HG02870 (cell line): ENCODE data around the gene C17orf100.

ENCODE experiments used
- ATAC-seq: cut with Tn5 transposase; IDR thresholded peaks from one replicate; pipeline ENCODE4 v1.9.1; 2021; ENCODE audit warnings: mild to moderate bottlenecking, moderate library complexity; ENCODE audit not compliant: unreplicated experiment

Gene C17orf100

DNA sequence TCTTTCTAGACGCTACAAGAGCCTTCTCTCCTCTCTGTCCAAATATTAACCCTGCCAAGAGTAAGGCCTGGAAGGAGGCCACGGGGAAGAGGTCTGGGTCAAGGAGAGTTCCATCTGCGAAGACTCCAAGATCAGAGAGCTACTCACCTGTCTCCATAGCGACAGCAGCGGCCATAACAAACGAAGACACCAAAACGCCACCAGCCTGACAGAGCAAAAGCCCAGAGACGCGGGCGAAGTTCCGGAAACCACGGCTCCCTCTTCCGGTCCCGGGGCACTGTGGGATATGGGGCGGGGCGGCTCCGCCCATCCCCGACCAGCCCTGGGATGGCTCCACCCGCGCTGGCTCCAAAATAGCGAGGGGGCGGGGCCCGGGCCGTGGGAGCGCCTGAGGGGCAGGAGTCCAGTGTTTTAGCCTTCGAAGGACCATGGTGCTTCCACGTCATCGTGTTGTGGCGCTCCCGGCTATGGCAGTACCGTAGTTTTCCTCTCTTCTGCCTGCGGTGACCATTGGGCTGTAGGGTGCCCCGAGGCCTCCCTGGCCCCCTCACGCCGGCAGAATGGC, at the start of gene C17orf100, which contains the start of gene MED31:
TSS of gene C17orf100 (plus strand) at position 409 of the 565 bp plus-strand sequence. CDS start at position 561, 152 bp downstream.
TSS of gene MED31 (minus strand) at position 252 of the 565 bp plus-strand sequence. CDS start at position 175, 77 bp downstream.
- ATAC-seq, result peak; percentile 86

DNA sequence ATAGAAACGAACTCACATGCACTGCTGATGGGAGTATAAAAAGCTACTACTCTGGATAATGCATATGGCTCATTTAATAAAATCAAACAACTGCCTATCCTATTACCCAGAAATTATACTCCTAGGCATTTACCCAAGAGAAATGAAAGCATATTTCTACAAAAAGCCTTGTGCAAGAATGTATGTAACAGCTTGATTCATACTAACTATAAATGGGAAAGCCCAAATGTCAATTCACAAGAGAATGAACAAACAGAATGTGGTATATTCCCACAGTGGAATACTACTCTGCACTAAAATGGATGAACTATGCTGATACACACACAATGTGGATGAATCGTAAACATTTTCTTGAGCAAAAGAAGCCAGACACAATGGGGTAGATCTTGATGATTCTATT, 49.4 kb upstream of the C17orf100 start:
- no peak for ATAC-seq

DNA sequence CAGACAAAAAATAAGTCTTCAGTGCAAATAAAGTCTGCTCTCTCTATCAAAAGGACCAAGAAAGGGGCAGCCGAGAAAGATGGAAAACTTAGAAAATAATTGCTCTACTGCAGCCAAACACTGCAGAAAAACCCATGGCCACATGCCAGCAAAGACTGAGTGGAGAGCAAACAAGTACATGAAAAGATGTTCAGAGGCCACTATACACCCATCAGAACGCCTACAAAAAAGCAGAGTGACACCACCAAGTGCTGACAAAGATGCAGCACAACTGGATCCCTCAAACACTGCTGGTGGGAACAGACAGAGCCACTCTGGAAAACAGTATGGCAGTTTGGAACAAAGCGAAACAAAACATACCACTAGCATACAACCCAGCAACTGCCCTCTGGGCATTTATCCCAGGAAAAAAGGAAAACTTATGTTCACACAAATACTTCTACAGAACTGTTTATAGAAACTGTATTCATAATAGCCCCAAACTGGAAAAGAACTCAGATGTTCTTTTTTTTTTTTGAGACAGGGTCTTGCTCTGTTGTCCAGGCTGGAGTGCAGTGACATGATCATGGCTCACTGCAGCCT, 47.7 kb upstream of the C17orf100 start:
- no peak for ATAC-seq

DNA sequence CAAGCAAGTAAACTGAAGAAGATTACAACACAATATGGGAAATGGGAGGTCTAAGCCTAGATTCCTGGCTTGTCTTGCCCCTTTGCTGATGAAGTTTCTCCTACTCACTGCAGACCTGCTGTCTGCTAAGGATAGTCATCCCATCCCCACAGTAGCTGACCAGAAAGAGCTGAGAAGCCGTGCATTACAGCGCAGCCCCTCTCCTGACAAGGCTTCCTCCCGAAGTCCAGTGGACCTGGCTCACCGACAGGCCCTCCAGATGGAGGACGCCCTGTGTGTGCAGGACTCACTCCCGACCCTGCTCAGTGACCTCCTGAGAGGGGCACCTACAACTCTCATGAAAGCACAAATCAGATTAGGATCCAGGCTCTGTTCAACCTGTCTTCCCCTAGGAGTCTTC, 46.4 kb upstream of the C17orf100 start:
- no peak for ATAC-seq

DNA sequence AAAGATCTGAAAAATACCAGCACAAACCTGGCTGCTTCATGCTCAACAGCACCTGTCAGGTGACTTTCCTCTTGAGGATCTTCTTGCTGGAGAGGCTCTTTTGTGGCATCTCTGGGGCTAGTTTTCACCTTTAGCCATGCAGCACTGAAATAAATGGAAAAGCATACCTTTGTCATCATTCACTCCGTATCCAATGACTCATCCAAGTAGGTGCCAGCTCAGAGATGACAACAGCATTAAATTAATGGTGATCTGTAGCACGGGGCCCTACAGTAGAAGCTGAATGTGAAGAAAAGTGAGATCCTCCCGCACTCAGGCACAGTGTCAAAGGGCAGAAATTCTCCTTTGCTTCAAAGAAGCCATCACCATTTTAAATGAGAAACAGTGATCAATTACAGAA, 43.2 kb upstream of the C17orf100 start:
- ATAC-seq, result no peak

DNA sequence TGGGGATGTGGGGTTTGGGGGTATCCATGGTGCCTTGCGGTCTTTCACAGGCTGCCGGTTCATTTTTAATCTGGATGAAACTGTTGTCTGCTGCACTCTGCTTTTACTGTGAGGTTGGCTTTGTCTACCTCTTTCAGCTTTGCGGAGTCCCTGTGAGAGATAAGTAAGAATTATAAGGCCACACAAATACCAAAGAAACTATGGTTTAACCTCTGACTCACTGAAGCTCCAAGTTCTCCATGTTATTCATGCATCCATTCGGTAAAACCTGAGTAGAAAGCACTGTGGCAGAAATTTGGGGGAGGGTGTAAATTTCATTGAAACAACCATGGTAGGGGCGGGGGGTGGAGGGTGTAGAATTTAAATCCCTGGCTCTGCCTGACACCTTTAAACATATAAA, 41.6 kb upstream of the C17orf100 start:
- ATAC-seq, result no peak

DNA sequence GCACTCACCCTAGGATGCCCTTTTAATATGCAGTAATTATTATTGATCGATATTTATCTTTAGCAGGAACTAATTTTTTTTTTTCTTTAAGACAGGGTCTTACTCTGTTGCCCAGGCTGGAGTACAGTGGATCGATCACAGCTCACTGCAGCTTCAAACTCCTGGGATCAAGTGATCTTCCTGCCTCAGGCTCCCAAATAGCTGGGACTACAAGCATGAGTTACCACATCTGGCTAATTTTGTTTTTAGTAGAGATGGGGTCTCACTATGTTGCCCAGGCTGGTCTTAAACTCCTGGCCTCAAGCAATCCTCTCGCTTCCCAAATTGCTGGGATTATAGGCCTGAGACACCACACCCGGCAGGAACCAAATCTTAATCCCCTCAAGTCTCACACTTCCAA, 40.3 kb upstream of the C17orf100 start:
- no peak for ATAC-seq

DNA sequence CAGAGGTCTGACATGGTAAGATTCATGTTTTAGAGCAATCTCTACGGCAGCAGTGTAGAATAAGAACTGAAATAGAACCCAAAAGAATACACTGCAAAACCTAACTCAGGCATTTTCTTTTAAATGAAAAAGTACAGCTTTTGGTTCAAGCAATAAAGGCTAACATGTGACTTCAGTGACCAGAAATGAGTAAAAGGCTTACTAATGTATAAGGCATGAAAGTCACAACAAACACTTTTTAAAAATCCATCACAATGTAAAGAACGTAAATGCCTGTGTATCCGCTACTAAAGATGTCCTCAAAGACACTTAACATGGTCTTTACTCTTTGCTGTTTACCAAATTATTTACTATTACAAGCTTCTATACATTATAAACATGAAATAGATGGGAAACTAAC, 27.6 kb upstream of the C17orf100 start:
- no peak for ATAC-seq

DNA sequence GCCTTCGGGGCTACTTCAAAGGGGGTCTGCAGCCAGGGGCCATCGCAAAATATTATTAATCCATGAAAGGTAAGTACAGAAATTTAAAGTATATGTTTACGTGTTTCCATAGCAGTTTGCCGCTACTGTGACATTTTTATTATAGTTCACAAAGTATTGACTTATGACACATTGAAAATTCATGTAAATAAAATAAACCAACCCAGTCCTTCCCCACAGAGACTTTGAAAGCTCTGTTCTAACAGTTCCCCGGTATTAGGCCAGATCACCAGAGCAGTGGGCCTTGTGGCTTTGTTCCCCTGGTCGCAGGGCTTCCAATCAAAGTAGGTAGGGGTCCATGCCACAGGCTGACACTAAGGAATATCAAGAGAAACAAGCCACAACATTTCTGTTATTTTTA, 24.9 kb upstream of the C17orf100 start:
- ATAC-seq, result no peak

DNA sequence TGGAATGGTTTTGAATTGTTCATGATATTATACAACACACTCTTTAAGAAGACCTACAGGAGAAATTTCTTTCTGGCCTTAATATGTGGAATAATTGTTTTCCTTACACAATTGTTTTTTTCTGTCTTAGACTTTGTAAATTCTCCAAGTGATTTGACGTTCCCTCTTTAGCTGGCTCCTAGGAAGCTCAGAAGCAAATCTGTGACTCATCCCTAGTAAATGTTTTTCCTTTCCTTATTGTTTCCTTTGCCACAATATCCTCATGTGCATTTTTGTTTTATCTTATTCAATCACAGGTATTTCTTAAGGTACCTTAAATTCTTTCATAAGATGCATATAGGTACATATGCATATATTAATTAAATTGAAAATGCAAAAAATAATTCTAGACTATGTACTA, 24.5 kb upstream of the C17orf100 start:
- ATAC-seq, result no peak

DNA sequence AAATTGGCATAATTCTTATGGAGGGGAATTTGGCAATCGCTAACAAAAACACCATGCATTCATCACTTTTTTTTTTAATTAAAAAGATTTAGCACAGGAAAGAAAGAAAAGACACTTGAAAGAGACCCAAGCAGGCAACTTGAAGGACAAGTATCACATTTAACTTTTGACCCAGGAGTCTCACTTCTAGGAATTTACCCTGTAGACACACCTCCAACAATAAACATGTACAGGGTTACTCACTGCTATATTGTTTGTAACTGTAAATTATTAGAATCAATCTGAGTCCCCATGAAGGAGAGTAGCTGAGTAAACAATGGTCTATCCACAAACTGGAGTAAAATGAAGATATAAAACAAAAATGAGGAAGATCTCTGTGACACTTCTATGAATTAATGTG, 21.2 kb upstream of the C17orf100 start:
- no peak for ATAC-seq

DNA sequence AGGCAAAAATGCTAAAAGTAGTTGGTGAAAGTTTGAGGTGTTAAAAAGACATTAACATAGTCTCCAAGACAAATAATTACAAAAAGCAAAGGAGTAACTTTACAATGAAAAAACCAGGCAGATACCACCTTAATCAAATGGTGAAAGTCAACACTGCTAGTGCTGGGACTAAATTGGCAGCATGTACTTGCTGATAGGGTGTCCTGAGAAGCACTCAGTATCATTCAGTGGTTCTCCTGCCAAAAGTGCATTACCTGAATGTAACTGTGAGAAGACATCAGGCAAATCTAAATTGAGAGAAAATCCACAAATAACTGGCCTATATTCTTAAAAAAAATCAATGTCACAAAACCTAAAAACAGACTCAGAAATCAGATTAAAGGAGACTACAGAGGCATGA, 19.0 kb upstream of the C17orf100 start:
- no peak for ATAC-seq

DNA sequence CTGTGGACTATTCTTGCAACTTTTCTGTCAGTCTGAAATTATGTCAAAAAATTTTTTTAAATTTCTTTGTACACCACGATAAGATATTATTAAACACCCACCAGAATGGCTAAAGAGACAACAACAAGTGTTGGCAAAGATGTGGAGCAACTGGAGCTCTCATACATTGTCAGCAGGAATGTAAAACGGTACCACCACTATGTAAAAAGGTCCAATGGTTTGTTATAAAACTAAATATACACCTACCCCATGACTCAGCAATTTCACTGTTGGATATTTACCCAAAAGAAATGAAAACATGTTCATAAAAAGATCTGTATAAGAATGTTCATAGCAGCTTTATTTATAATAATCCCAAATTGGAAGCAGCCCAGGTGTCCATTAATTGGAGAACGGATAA, 18.3 kb upstream of the C17orf100 start:
- ATAC-seq, result no peak

DNA sequence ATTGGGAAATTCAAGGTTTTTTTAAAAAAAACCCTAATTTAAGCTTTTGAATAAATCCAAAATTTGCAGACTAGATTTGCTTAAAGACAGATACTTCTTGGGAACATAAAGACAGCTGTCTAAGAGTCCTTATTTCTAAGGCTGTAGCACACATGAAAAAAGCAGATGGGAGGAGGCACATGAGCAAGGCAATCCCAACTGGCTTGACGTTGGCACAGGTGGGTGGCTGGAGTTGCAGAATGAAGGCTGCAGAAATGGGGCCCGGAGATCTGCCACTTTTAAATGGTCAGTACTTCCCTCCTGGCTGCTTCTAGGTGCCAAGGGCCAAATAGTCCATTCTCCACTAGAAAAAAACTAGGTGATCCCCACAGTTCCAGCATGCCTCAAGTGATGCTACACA, 15.5 kb upstream of the C17orf100 start:
- ATAC-seq, result no peak

DNA sequence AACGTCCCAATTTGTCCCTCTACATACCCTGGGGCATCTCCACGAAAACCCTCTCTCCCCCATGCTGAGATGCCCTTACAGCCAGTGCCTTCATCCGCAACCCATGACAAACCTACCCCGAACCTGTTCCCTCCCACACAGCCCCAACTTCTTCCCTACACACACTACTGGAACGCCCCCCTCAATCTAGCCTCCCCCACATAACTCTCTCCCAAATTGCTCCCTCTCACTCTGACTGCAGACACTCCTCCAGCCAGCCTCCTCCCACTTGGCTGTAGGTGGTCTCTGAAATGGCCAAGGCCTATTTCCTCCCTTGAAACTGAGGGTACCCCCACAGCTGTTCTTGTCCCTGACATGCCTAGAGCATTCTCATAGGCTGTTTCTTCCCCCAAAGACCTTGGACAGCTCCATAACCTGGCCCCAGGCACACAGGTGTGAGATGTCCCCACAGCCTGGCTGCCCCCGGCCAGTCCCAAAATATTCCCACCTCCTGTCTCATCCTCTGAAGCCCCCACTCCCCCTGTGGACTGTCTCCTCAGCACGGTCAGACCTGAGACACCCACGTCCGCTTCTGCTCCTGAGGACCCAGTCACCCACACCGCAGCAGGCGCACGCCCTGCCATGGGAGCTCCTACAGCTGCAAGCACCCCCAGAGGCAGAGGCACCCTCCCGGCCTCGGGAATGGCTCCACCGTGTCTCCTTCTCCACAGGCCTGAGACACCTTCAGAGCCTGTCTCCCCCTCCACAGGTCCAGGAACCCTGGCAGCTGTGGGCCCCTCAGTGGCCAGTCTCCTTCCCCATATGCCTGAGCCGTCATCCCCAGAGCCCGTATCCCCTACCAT, 14.7 kb upstream of the C17orf100 start:
- no peak for ATAC-seq

DNA sequence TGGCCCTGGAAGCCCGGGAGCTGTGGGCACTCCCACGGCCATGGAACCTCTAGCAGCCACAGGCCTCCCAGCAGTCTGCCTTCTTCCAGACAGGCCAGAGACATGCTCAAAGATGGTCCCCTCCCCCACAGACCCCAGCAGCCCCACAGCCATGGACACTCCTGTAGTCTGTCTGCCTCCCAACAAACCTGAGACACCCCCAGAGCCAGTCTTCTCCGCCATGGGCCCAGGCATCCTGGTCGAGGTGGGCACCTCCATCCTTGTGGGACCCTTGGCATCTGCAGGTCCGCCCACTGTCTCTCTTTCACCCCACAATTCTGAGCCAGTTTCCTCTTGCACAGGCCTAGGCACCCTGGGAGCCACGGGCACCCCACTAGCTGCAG, 14.1 kb upstream of the C17orf100 start:
- no peak for ATAC-seq

DNA sequence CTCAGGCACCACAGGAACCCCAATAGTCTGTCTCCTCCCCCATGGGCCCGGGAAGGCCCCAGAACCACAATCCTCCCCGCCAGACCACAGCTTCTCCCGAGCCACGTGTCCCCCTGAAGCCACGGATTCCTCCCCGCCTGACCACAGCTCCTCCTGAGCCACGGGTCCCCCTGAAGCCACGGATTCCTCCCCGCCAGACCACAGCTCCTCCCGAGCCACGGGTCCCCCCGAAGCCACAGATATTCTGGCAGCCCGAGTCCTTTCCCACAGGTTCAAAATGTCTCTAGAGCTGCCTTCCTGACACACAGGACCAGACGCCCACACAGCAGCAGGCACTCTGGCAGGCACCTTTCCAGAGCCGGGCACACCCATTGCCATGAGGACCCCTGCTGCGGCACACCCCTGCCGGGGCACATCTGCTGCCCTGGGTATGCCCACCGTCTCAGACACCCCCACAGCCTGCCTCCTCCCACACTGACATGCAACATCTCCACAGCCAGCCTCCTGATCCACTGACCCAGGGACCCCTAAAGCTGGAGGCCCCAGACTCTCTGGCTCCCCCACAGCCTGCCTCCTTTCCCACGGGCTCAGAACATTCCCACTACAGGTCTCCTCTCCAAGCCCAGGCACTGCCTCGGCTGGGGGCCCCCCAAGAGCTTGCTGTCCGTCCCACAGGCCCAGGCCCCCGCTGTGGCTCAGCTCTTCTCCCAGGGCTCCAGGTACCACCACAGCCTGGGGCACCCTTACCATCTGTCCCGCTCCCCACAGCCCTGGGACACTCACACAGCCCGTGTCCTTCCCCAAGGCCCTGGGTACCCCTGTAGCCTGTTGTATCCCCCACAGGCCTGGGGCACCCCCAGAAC, 13.3 kb upstream of the C17orf100 start:
- no peak for ATAC-seq

DNA sequence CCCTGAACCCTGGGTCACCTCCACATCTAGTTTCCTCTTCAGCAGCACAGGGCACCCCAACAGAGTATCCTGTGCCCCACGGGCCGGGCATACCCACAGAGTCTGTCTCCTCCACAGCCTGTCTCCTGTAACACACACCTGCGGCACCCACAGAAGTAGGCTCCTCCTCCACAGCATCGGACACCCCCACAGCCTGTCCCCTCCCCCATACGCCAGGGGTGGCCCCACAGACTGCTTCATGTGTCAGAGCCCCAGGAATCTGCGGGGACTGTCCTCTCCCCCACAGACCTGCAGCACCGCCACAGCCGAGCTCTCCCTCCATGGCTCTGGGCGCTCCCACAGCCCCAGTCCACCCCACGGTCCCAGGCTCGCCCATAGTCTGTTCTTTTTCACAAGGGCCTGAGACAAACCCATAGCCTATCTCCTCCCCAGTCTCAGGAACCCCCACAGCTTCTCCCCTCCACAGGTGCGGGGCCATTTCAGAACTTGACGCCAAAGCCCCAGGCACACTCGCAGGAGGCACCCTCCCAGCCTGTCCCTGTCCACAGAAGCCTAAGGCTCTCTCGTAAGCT, 12.5 kb upstream of the C17orf100 start:
- no peak for ATAC-seq

DNA sequence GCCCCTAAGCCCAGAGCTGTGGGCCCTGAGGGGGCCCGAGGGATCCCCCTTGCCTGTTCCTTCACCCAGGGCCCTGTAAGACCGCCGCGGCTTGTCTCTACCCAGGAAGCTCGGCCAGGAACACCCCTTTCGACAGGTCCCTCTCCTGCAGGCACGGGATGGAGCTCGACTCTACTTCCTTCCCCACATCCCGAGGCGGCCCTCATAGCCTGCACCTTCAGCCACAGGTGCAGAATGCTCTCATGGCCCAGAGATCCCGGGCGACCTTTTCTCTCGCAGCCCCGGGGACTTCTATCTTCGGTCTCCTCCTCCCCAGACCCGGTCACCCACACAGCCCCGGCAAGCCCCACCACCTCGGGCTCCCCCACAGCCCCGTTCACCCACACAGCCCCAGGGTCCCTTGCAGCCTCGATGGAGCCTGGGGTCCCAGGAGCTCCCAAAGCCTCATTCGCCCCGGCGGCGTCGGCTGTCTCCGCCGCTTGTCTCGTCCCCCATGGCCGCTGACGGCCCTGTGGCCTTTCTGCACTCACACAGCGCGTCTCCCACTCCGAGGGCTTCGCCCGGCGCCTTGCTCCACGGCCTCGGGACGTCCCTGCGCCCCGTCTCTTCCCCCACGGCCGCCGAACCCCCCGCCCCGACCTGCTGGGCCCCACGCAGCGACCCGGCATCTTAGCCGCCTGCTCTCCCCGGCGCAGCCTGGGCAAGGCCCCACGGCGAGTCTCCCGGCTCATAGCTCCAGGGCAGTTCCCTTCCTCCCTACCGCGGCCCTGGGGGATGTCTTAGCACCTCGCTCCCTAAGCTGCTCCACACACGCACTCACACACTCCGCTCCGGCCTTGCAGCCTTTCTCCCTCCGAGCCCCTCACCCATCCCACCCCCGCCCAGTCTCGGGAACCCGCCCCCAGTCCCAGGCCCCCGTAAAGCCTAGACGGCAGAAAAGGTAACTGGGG, 11.7 kb upstream of the C17orf100 start:
- peak; percentile 14 for ATAC-seq
